SKM-1 (cell line): Measurements from ENCODE around the gene ZMYND8.
"Not testable (repeated sequence)": the region's sequence is repeated elsewhere in the genome, so short reads cannot be mapped to it uniquely, and the experiment has no call there.

Source experiments
- DNase-seq: peaks from one replicate; lab custom pipeline; 2025; ENCODE audit not compliant: unreplicated experiment; lab: John Stamatoyannopoulos, UW

The ZMYND8 gene

DNA sequence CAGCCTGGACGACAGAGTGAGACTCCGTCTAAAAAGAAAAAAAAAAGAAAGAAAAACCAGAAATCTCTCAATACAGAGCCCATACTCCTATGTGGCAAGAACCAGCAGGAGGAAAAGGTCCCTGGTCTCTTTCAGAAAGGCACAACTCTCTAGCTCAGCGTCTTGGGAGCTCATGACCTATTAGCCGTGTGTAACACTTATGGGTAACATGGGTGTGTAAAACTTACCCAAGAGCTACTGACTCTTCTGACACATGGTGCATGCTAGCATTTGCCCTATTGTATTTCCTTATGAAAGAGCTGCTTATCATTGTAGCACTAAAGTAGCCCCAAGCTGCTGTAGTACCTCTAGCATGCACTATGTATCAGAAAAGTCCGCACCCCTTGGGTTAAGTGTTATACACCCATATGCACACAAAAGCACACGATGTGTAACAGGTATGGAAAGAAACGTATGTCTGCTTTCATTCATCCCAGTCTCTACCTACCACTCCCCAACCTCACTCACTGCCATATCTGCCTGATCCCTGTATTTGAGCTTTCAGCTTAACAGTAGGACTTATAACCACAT is 85.4 kb downstream of the ZMYND8 start:
- no peak for DNase-seq

DNA sequence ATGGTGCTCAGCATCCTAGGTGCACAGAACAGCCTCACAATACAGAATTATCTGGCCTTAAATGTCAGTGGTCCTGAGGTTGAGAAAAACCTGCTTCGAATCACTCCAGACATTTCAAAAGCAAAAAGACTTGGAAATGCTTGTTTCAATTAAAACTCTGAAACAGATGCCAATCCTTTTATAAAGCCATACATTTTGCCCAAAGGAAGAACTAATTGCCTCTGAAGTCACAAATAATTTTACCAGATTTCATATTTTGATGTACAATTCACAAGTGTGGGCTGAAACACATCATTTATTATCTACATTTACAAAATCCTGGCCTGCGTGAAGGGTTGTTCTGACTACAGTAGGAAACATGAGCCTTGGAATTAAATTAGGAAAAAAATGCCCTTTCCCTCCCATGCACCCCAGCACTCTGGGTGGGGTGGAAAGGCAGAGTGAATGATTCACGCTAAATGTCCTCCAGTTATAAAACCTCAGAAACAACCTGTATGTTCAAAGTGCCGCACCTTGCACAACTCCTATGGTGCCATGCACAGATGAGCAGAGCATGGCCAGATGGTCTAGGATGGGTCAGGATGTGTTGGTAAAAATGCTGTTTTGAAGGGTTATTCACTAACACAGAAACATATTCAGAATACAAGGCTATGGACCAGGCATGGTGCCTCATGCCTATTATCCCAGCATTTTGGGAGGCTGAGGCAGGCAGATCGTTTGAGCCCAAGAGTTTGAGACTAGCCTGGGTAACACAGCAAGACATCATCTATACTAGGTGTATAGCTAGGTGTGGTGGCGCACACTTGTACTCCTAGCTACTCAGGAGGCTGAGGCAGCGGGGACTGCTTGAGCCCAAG is 87.0 kb downstream of the ZMYND8 start:
- no peak for DNase-seq

DNA sequence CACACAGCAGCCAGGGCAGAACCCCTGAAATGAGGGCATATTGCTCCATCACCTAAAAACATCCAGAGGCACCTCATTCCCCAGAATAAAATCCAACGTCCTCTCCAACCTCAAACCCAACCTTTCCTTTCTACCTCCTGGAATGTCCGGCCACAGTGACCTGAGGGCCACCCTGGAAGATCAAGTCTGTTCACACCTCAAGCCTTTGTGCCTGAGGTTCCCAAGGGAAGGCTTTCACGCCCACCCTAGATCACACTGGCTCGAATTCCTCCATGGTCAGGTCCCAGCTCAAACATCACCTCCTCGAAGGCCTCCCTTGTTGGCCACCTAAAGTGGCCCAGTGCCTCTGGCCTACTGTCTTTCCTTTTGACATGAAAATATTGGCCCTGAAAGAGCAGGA is 88.9 kb downstream of the ZMYND8 start:
- DNase-seq, result no peak

DNA sequence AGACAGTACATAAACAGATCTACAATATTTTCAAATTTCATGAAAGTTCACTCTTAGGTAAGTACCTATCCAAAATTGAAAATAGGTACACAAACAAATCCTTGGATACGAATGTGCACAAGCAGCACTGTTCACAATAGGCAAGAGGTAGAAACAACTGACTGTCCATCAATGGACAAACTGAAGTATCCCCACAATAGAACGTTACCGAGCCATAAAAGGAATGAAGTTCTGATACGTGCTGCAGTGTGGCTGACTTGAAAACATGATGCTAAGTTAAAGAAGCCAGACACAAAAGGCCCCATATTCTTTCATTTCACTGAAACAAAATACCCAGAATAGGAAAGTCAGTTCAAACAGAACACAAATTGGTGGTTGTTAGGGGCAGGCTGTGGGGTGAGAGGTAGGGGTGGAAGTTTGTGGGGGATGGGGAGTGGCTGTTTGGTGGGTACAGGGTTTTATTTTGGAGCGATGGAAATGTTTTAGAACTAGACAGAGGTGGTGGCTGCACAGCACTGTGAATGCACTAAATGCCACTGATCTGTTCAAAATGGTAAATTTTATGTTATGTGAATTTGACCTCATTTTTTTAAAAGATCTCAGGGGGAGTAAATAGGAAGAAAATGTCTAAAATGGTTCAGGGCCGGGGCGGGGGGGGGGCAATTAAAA is 89.5 kb downstream of the ZMYND8 start:
- DNase-seq, result no peak

DNA sequence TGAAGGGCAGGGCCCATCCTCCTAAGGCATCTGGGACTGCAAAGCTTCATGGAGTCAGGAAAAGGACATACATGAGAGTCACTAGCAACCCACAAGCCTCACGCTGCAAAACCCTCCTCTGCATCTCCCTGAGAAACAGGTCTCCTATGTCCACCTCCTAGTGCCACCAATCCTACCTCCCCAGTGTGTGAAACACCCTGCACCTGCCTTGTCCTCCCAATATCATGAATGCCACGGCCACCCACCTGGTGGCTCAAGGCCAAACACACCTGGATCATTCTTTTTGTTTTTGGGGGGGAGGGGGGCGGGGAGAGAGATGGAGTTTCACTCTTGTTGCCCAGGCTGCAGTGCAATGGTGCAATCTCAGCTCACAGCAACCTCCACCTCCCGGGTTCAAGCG is 90.5 kb downstream of the ZMYND8 start:
- DNase-seq, result no peak

DNA sequence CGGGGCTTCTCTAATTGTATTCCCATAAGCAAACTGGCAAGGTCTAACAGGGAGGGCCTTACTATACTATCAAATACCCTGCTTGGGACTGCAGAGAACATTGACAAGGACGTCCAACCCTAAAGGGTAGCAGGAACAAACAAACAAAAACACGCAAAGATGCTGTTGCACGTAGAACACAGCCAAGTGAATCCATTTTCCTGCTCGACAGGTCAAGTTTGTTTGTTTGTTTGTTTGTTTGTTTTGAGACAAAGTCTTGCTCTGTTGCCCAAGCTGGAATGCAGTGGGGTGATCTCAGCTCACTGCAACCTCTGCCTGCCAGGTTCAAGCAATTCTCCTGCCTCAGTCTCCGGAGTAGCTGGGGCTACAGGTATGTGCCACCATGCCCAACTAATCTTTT is 91.3 kb downstream of the ZMYND8 start:
- DNase-seq, result no peak

DNA sequence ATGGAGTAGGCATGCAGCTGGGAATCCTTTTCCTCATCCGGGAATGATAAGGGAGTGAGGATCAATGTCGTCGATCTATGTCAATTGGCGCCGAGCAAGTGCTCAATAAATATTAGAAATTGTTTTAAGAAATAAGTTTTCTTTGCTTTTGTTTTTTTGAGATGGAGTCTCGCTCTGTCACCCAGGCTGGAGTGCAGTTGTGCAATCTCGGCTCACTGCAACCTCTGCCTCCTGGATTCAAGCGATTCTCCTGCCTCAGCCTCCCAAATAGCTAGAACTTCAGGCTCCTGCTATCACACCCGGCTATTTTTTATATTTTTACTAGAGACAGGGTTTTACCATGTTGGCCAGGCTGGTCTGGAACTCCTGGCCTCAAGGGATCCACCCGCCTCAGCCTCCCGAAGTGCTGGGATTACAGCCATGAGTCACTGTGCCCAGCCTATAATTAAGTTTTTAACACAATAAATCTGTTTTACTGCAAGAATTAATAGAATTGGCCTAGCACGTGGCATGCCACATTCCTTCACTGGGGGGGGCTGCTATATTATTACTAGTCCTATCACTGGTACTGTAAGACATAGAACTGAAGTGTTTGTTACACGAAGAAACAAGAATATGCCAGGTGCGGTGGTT is 92.2 kb downstream of the ZMYND8 start:
- not testable (repeated sequence) for DNase-seq

DNA sequence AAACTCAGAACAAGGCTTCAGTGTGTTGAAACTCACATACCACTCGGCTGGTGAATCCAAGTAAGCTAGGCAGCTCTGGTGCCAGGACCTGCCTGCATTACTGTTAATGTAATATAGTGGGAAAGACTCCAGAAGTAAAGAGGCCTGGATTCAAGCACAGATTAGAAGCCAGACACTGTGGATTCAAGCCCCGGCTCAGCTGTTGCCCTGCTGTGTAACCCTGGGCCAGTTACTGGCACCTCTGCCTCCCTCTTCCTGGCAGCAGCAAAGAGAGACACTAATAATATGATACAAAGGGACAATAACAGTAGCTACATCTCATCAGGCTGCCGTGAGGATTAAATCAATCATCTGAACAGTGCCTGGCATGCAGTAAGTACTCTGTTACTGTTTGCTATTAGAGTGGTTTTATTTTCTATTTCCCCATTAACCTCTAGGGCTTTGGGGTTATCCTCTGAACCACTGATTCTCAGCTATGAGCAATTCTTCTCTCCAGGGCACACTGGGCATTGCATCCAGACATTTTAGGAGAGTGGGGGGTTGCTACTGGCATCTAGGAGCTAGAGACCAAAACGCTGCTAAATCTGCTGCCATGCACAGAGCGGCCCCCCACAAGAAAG is 92.9 kb downstream of the ZMYND8 start:
- DNase-seq, result no peak

DNA sequence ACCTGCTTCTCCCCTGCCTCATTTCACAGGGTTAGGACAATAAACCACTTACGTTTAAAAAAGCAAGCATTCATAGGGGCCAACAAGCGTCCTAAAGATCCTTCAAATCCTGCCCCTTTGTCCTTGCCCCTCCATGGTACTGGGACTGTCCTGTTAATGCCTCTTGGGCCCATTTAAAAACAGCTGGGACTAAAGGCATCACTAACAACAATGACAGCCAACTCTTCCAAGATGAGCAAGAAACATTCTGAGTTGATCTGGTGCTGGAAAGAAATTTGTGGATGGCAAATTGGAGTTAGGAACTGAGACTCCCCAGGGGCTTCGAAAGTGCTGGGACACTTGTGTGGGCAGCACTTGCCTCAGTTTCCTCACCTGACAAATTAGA is 93.4 kb downstream of the ZMYND8 start:
- no peak for DNase-seq

DNA sequence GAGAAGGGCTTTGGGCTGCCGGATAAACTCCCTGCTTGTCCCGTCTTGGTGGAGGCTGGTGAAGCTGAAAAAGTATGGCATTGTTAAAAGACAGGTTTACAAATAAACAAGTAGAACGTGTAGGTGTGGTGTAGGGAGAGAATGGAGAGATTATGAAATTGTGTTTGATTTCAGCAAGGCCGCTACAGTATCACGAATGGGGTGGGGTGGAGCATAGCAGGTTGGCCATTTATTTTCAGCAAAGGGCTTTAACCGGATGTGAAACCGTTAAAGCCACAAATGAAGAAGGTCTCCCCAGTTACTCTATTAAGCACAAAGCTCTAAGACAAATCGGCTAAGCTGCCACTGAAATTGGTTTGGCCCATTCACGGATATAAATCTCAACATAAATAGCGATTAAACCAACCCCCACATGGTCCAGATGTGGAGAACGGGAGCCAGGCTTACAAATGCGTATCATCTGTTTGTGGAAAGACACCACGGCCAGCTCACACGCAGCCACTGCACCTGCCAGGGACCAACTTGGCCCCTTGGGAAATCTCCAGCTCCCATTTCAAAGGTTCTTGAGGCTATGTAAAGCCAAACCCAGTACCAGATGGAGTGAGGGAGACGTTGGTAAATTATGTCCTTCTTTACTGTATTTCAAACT is 94.0 kb downstream of the ZMYND8 start:
- no peak for DNase-seq

DNA sequence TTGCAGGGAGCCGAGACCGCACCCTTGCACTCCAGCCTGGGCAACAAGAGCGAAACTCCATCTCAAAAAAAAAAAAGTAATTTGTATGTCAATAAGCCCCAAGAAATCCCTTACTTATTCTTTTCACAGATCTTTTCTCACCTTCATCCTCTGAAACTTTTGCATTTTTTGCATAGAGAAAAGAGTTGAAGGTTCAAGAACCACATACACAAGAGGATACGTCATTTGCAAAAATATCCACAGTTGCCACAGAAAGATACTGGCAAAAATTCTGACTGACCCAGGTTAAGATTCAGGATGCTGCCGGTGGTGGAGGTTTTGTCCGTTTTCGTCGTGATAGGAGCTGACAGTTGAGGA is 94.5 kb downstream of the ZMYND8 start:
- DNase-seq, result no peak

DNA sequence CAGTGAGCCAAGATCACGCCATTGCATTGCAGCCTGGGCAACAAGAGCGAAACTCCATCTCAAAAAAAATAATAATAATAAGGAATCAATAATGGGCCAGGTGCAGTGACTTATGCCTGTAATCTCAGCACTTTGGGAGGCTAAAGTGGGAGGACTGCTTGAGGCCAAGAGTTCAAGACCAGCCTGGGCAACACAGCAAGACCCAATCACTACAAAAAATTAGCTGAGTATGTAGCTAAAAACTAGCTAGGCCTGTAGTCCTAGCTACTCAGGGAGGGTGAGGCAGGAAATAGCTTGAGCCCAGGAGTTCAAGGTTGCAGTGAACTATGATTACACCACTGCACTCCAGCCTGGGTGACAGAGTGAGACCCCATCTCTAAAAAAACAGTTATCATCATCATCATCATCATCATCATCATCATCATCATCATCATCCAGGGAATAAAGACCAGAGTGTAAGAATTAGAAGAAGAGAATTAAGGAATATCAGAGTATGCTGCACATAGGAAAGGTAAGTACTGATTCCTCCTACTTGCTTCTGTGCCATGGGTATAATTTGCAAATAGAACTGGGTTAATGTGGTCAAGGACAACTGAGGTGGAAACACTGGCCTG is 95.2 kb downstream of the ZMYND8 start:
- DNase-seq, result not testable (repeated sequence)

DNA sequence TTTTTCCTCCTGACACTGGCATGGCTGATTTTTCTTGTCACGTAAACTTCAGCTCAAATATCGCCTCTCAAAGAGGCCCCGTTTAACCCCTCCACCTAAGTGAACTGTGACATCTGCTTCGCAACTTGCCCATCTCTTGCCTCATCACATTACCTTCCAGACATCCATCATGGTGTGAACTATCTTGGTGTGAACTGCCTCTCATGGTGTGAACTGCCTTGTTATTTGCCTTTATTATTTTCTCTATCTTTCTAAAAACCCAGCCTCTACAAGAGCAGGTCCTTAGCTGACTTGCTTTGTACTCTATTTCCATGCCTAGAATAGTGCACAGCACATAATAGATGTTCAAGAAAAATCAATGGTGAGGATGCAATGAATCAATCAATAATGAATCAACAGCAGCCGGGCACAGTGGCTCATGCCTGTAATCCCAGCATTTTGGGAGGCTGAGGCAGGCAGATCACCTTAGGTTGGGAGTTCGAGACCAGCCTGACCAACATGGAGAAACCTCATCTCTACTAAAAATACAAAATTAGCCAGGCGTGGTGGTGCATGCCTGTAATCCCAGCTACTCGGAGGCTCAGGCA is 95.9 kb downstream of the ZMYND8 start:
- not testable (repeated sequence) for DNase-seq

DNA sequence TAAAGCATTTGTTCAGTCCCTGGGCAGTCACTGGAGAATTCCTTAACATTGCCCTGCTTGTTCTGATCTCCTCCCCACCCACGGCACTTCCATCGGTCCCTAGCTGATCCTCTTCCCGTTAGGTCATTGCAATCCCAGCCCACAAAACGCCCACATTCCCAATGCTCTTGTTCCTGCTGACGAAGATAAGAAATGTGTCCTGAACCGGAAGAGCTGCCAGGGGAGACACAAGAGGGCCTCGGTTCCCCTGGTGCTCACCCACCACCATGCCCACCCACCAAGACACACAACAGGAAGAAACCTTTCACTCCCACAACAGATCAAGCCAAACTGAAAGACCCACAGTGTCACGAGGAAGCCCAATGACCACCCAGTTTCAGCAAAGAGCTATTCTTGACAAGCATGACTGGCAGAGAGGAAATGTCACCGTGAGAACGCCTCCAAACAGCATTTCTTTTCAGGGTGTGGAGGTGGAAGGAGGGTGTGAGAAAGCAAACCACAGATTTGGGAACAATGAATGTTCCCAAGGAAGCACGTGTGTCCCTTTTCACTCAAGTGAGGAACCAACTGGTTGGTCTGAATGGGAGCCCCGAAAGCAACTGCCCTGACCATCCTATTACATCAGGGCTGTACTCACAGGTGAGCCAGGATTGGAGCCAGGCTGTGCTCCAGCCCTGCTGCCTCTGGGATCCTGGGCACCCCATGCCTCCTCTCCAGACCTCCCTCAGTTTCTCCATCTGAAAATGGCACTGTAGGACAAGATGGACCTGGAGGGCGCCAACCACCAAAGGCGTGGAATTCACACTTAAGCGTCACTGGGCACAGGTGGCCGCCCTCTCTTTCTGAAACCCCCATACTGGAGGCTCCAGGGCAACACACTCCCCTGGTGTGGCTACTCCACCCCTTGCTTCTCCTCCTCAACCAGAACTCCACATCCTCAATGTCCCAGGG is 97.5 kb downstream of the ZMYND8 start:
- DNase-seq, result no peak

DNA sequence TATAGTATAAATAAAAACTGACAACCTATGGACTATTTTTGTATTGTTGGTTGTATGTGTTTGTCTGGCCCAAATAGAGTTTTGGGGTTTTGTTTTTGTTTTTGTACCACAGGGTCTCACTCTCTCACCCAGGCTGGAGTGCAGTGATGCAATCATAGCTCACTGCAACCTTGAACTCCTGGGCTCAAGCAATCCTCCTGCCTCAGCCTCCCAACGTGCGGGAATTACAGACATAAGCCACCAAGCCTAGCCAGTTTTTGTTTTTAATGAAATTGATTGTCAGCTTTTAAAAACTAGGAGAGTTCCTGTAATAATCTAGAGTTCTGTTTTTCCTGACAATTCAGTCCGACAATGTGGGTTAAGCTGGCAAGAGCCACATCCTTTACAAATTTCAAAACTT is 98.7 kb downstream of the ZMYND8 start:
- no peak for DNase-seq

DNA sequence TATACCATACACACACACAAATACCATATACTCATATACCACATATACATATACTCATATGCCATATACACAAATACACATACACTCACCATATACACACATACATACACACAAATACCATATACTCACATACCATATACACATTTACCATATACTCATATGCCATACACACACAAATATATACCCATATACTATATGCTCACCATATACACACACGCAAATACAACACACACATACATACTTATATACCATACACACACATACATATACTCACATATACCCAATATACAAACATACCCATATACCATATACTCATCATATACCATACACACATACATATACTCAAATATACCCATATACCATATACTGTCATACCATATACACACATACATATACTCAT is 99.2 kb downstream of the ZMYND8 start:
- DNase-seq, result no peak

DNA sequence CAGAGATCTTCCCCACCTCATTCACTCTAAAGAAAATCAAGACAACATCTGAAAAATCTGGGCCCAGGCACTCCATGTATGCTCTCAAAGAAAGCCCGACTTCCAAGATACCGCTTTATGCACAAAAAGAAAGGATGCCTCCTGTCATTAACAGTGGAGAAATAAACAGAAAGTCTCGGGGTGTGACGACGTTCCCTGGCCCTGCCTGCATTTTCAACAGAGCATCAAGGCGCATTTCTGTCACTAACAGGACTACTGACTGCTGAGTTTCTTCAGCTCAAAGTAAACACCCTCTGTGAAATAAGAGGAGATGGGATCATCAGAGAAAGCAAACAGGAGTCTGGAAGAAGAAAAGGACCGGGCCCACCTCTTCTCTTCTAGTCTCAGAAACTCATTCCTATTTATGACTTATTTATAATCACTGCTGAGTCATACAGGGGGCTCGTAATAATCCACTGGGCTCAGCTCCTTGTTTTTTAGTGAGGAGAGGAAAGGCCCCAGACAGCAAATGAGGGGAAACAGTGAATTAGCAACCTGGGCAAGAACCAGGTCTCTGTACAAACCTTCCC is 99.7 kb downstream of the ZMYND8 start:
- DNase-seq, result no peak

DNA sequence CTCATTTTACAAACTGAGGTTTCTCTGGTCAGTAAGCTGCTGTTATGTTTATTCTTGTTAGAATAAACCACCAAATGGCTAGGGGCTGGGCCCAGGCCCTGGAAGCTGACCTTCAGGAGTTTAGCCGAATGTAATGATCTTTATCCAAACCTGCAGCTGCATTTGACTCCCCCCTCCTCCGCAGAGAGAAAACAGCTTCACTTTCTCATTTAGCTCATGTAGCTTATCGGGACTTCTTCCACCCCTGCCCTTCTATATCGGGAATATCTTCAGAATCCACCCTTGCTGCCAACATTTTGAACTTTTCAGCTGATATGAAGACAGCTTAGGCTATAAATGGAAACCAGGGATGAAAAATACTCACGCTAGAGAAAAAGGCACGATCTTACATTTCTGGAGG is 102.6 kb downstream of the ZMYND8 start:
- DNase-seq, result no peak

DNA sequence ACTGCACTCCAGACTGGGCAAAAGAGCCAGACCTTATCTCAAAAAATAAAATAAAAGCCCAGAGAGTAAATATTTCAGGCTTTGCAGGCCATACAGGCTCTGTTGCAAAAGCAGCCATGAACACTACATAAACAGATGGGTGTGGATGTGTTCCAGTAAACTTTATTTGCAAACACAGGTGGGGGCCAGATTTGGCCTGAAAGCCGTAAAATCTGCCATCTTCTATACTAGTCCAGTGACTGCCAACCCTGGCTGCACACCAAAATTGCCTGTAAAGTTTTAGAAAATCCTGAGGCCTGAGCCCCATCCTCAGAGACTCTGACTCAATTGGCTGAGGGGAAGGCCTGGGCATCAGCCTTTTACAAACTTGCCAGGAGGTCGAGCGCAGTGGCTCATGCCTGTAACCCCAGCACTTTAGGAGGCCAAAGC is 103.6 kb downstream of the ZMYND8 start:
- no peak for DNase-seq
